Measurements from ENCODE around the gene MIDN.
A peak's percentile ranks its signal among the peaks of the same experiment; 100 is the strongest.
"Not testable (repeated sequence)": the region's sequence is repeated elsewhere in the genome, so short reads cannot be mapped to it uniquely, and the experiment has no call there.

The MIDN gene

DNA sequence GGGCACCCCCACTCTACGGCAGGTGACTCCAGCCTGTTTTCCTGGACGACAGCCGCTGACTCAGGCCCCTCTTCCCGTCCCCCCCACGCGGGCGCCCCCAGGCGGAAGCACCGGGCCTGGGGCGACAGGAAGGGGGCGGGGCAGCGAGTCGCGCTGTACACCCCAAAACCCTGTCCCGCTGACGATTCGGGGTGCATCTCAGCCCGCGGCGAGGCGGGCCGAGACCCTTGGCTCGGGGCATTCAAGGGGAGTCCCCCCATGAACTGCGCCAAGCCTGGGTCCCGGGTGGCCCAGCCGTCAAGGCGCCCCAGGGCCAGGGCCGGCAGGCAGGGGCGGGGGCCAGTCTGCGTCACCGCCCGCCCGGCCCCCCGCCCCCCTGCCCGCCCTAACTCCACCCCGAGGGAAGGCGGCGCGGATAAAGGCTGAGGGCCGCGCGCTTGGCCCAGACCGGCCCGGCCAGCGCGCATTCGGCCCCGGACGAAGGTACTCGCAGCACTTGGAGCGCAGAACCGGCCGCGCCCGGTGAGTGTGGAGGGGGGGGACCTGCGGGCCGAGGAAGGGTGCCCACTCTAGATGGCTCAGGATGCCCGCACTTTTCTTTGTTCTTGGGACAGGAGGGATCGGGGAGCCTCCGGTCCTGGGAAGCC lies at the start of gene MIDN:
TSS of gene MIDN (plus strand) at position 445 of the 647 bp plus-strand sequence. CDS start 1,714 bp downstream, outside the sequence.
- DNase-seq (ENCODE audit: low read depth in 2 of 2): peak in 1 of 2 donors; percentile 59

DNA sequence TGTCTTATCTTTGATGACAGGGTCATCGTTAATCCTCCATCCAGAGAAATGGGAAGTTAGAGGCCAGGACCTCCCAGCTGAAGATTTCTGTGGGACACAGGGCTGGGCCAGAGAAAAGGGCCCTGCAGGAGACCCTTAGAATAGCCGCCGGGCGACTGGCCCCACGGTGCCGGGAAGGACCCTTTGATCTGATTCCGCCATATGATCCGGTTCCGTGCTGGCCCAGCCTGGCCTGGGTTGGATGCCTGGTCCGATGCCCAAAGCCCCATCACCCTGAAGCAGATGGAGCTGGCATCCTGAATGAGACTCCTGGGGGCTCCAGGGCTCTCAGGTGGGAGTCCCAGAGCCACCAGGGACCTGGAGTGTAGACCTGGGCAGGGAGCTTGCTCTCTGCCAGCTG lies 48.9 kb upstream of the MIDN start:
- no peak for DNase-seq (ENCODE audit: low read depth in 2 of 2)

DNA sequence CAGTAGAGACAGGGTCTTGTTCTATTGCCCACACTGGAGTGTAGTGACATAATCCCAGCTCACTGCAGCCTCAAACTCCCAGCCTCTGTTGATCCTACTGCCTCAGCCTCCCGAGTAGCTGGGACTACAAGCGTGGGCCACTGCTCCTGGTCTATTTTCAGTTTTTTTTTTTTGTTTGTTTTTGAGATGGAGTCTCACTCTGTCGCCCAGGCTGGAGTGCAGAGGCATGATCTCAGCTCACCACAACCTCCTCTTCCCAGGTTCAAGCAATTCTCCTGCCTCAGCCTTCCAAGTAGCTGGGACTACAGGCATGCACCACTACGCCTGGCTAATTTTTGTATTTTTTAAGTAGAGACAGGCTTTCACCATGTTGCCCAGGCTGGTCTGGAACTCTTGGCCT lies 47.8 kb upstream of the MIDN start:
- DNase-seq (ENCODE audit: low read depth in 2 of 2): not testable (repeated sequence)

DNA sequence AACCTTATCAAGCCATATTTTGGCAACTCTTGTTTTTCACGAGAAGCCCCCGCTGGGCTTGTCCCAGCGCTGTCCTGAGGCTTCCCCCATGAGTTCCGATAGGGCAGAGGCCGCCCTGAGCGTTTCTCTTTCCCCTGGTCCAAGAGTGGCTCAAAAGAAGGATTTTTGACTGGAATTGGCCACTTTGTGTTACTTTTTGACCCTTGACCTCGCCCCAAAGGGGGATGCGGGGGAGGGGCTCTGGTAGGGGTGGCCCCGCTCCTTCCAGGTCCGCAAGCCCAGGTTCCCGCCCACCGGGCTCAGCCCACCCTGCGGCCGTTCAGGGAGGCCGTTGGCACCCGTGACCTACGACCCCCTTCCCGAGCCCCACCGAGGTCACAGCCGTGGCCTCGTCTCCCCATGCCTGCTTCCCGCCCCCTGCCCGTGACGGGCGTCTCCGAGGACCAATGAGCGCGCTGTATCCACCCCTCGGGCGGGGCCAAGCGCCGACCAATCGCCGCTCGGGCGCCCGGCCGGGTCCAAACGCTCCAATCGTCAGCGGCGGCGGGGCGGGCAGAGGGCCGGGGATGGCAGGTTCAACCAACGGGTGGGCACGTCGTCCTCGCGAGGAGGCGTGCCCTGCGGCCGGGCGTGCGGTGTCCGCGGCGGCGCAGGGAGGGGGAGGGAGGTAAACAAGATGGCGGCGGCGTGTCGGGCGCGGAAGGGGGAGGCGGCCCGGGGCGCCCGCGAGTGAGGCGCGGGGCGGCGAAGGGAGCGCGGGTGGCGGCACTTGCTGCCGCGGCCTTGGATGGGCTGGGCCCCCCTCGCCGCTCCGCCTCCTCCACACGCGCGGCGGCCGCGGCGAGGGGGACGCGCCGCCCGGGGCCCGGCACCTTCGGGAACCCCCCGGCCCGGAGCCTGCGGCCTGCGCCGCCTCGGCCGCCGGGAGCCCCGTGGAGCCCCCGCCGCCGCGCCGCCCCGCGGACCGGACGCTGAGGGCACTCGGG lies 43.0 kb upstream of the MIDN start, which contains the start of gene STK11:
TSS of gene STK11 (plus strand) at position 665 of the 986 bp plus-strand sequence. CDS start 1,136 bp downstream, outside the sequence.
- DNase-seq (ENCODE audit: low read depth in 2 of 2): peak; percentile 99 to 100

DNA sequence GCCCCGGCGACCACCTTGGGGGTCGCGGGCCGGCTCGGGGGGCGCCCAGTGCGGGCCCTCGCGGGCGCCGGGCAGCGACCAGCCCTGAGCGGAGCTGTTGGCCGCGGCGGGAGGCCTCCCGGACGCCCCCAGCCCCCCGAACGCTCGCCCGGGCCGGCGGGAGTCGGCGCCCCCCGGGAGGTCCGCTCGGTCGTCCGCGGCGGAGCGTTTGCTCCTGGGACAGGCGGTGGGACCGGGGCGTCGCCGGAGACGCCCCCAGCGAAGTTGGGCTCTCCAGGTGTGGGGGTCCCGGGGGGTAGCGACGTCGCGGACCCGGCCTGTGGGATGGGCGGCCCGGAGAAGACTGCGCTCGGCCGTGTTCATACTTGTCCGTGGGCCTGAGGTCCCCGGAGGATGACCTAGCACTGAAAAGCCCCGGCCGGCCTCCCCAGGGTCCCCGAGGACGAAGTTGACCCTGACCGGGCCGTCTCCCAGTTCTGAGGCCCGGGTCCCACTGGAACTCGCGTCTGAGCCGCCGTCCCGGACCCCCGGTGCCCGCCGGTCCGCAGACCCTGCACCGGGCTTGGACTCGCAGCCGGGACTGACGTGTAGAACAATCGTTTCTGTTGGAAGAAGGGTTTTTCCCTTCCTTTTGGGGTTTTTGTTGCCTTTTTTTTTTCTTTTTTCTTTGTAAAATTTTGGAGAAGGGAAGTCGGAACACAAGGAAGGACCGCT lies 42.1 kb upstream of the MIDN start:
- DNase-seq (ENCODE audit: low read depth in 2 of 2): no peak

DNA sequence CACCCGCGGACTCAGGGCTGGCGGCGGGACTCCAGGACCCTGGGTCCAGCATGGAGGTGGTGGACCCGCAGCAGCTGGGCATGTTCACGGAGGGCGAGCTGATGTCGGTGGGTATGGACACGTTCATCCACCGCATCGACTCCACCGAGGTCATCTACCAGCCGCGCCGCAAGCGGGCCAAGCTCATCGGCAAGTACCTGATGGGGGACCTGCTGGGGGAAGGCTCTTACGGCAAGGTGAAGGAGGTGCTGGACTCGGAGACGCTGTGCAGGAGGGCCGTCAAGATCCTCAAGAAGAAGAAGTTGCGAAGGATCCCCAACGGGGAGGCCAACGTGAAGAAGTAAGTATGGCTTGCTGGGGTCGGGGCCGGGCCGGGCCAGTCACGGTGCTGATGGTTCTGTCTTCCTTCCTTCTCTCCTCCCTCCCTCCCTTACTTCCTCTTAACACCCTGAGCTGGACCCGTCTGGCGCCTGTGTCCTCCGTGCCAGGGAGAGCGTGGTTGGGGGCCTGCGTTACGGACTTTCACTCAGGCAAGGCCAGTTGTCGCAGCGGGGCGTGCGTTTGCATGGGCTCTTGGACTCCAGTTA lies 41.4 kb upstream of the MIDN start:
- no peak for DNase-seq (ENCODE audit: low read depth in 2 of 2)

DNA sequence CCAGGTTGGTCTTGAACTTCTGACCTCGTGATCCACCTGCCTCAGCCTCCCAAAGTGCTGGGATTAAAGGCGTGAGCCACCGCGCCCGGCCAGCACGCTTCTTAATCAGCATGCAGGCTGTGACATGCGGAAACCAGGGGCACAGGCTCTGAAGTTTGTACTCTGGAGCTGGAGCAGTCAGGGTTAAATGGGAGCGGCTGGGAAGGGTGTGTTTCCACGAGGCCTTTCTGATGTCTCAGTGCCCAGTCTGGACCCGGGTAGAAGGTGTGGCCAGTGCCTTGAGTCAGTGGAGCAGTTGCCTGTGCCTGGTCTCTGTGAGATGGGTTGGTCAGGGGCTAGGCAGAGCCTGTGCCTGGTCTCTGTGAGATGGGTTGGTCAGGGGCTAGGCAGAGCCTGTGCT lies 39.6 kb upstream of the MIDN start:
- DNase-seq (ENCODE audit: low read depth in 2 of 2): not testable (repeated sequence)

DNA sequence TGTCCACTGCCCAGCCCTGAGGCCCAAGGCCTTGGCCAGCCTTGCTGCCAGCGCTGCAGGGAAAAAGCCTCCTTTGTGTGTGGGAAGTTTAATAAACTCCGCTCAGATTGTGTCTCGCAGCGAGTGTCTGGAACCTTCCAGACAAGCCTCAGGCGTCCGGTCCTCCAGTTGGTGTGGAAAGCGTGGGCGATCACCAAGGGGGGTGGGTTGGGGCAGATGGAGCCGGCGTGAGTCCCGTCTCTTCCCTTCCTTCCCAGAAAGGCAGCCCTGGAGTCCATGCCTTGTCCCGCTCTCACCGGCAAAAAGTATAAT lies 38.2 kb upstream of the MIDN start:
- DNase-seq (ENCODE audit: low read depth in 2 of 2): no peak

DNA sequence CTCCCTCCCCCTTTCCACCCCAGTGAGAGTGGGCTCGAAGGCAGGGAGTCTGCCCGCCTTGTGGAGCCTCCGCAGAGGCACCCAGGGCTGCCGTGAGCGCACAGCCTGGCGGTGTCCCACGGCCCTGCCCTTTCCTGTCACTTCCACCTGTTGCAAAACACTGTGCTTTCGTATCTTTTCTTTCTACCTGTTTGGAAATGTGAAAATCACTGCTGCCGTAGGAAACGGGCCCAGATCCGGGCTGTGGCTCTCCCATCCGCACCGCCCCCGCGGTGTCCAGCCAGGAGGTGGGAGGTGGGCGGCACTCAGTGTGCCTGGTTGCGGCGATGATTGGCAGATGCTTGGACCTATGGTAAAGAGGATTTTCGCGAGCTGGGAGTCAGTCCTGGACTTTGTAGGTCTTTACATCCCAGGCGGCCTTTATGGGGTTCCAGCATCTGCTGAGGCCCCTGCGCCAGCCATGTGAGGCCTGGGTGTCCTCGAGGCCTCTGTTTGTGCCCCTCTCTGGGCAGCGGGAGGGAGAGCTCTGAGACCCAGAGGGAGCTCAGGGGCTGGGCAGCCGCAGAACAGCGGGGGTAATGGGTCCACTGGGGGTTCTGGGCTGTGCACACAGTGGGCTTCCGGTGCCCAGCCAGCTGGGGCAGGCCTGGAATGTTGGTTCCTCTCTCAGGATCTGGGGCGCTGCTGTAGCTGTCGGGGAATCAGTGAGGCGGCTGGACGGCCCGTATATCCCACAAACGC lies 36.7 kb upstream of the MIDN start:
- DNase-seq (ENCODE audit: low read depth in 2 of 2): no peak

DNA sequence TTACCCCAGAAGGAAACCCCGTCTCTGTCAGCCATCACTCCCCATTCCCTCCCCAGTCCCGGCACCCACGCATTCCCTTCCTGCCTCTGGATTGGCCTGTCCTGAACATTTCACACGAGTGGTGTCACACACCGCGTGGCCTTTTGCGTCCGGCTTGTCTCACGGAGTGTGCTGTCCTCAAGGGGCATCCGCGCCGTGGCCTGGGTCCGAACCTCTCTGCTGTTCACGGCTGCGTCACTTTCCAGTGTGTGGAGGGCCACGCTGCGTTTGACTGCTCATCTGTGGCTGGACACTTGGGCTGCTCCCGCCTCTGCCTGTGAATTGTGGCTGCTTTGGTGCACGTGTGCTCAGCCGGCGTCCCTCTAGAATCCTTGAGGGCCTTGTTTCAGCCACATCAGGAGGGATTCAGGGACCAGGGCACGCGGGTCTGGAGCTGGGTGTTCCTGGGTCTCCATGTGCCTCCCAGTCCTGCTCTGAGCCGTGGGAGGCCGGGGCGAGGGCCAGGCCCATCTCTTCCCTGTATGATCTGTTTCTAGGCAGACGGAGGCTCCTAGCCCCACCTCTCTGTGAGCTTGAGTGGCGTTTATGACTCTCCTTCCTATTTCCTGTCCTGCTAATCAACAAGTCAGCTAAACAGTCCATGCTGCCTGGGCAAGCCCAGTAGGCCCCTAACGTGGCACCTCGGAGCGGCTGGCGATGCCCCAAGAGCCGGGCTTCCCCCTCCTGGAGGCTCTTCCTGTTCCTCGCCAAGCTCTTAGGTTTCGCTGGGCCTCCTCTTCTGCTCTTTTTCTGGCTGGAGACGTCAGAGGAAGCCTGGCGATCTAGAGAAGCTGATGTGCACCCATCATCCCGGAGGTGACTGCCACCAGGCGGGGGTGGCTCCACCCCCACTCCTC lies 34.7 kb upstream of the MIDN start:
- no peak for DNase-seq (ENCODE audit: low read depth in 2 of 2)

DNA sequence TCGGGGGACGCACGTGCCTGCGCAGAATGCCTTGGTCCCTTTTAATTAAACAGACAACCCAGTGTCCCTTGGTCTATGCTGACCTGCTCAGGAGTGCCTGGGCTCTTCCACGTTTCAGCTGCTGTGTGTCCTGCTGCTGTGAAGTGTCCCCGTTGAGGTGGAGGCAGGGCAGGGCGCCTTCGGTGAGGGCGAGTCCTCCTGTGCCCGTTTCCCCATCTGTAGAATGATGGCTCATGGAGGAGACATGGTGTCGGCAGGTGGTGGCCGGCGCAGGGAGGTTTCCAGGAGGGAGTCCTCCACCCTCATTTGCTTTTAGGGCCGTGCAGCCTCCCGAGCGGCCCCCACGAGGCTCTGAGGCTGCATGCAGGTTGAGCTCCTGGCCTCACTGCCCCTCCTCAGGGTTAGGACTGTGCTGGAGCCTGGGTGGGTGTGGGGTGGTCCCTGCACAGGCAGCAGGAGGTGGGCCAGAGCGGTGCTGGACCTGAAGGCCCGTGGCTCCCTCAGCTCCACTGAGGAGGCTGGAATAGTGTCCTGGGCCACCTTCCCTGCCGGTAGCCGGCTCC lies 34.0 kb upstream of the MIDN start:
- DNase-seq (ENCODE audit: low read depth in 2 of 2): no peak

DNA sequence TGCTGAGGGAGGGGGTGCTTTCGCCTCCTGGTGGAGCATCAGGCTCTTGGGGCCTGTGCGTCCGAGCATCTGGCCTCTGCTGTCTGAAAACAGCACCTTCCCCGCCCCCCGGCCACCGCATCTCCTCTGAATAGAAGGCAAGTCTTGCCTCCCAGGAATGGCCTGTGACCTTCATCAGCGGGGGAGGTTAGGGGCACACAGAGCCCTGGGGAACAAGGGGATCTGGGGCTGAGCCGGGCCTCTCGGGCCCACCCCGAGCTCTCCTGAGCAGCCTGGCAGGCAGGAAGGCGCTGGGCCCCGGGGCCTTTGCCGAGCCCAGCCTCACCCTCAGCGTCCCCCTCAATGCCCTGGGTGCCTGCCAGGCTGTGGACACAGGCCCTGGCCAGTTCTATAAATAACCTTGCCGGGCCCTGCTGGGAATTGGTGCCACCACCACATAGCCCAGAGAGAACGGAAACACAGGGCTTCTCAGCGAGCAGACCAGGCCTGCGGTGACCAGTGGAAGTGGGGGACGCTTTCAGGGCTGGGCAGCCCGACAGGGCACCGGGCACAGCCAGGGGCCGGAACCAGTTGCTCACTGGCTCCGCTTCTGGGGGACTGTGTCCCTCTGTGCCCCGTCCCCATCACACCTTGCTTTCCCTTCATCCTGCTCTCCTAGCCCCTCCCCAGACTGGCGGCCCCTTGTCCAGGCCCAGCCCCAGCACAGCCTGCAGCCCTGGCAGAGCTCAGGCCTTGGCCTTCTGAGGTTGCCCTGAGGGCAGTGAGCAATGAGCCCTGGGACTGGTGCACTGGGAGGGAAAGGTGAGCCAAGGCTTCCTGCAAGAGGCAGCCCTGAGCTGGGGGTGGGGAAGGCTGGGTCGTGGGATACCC lies 33.3 kb upstream of the MIDN start:
- DNase-seq (ENCODE audit: low read depth in 2 of 2): no peak

DNA sequence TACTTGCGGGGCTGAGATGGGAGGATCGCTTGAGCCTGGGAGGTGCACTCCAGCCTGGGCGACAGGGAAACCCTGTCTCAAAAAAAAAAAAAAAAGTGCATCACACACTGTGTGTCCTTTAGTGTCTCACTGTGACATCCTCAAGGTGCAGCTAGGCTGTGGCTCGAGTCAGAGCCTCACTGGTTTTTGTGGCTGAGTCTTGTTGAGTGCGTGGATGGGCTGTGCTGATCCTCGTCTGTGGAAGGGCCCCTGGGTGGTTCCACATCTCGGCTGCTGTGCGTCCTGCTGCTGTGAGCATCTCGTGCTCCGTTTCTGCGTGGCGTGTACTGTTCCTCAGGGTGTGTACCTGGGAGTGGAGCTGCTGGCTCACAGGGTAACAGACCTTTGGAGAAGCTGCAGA lies 31.6 kb upstream of the MIDN start:
- no peak for DNase-seq (ENCODE audit: low read depth in 2 of 2)

DNA sequence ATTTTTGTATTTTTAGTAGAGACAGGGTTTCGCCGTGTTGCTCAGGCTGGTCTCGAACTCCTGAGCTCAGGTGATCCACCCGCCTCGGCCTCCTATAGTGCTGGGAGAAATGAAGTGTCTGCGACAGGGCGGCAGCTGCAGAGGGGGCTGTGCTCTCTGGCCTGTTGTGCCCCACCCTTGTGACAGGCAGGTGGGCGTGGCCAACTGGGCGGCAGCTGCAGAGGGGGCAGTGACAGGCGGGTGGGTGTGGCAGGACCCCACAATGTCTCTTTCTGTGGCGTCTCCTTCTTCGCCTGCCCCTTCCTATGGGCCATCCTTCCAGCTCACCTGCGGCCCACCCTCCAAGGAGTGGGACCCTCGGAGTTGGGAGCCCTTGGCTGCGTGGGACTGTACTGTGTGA lies 31.0 kb upstream of the MIDN start:
- no peak for DNase-seq (ENCODE audit: low read depth in 2 of 2)

DNA sequence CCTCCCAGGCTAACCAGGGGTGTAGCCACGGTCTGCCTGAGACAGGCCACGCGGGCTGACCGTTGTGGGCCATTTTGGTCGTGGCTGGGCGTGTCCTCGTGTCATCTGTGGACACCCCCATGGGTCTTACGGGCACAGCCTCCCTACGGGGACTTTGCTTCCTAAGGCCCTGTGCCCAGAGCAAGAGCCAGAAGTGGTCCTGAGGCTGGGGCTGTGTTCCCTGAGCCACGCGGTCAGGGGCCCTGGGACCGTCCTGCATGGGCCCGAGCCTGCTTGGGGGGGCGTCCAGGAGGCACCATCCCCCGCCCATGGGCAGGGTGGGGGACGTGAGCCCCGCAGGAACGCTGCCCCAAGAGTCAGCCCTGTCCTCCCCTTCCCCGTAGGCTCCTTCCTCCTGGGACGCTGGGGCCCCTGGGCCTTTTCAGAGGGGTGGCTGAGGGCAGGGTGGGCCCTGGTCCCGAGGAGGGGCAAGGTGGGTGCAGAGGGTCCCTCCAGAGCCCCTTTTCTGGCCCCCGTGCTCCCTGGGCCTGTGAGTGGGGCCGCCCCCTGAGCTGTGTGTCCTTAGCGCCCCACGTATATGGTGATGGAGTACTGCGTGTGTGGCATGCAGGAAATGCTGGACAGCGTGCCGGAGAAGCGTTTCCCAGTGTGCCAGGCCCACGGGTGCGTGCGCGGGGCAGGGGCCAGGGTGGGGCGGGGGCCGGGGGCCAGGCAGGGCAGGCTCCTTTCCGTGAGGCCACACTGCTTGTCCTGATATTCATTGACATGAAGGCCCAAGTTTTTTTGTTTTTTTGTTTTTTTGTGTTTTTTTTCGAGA lies 29.4 kb upstream of the MIDN start:
- no peak for DNase-seq (ENCODE audit: low read depth in 2 of 2)

DNA sequence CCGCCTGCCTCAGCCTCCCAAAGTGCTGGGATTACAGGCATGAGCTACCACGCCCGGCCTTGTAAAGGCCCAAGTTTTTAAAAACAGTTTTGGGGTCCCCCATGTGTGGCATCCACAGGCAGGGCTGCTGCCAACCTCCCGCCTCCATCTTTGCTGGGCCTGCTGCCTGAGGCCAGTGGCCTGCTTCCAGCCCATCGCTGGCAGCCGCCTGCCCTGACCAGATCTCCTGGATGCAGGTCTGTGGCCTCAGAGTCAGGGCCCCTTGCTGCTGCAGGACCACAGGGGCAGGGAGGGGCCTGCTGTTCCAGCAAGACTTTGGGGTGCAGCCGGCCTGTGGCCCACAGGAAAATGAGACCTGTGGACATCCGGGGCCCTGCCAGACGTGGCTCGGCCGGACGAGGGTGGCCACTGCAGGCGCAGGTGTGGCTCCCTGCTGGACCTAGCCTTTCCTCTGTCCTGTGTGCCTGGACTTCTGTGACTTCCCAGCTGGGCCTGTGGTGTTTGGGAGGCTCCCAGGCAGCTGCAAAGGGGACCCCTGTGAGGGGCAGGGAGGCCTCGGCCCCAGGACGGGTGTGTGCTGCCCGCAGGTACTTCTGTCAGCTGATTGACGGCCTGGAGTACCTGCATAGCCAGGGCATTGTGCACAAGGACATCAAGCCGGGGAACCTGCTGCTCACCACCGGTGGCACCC lies 28.5 kb upstream of the MIDN start:
- no peak for DNase-seq (ENCODE audit: low read depth in 2 of 2)

DNA sequence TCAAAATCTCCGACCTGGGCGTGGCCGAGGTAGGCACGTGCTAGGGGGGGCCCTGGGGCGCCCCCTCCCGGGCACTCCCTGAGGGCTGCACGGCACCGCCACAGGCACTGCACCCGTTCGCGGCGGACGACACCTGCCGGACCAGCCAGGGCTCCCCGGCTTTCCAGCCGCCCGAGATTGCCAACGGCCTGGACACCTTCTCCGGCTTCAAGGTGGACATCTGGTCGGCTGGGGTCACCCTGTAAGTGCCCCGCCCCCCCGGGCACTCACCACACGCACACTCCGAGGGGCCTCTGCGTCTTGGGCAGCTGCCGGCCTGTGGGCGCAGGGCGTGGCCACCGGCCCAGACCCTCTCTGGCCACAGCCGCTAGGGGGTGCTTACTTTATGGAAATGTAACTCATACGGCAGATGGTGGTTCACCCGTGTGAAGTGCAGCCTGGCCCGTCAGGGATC lies 27.9 kb upstream of the MIDN start:
- no peak for DNase-seq (ENCODE audit: low read depth in 2 of 2)
